Parathyroid adenoma (tissue), 2 donors: ENCODE measurements around the gene STK35.

Source experiments
- H2AFZ ChIP-seq: fragments of 300-600 bp; sonication (generic); one replicate; pipeline ENCODE4 v1.7.0; 2017; ENCODE audit warnings: antibody characterized with exemption, mild to moderate bottlenecking
- H3K27ac ChIP-seq: fragments of 300-600 bp; sonication (generic); one replicate; pipeline ENCODE4 v1.7.0; 2017
- H3K27me3 ChIP-seq: fragments of 300-600 bp; sonication (generic); one replicate; pipeline ENCODE4 v1.7.0; 2017; ENCODE audit warnings: low read length; ENCODE audit not compliant: control insufficient read depth, insufficient read depth
- H3K36me3 ChIP-seq: fragments of 300-600 bp; sonication (generic); one replicate; pipeline ENCODE4 v1.7.0; 2017; ENCODE audit warnings: low read length; ENCODE audit not compliant: control insufficient read depth, insufficient read depth
- H3K4me1 ChIP-seq: fragments of 300-600 bp; sonication (generic); one replicate; pipeline ENCODE4 v1.7.0; 2017; ENCODE audit warnings: control low read depth
- H3K4me2 ChIP-seq: fragments of 300-600 bp; sonication (generic); one replicate; pipeline ENCODE4 v1.7.0; 2017; ENCODE audit warnings: low read length
- H3K4me3 ChIP-seq: fragments of 300-600 bp; sonication (generic); one replicate; pipeline ENCODE4 v1.7.0; 2017; ENCODE audit warnings: low read depth, low read length
- H3K79me2 ChIP-seq: fragments of 300-600 bp; sonication (generic); one replicate; pipeline ENCODE4 v1.7.0; 2017; ENCODE audit warnings: control low read depth
- H3K9ac ChIP-seq: fragments of 300-600 bp; sonication (generic); one replicate; pipeline ENCODE4 v1.7.0; 2017; ENCODE audit warnings: mild to moderate bottlenecking
- H3K9me3 ChIP-seq: fragments of 300-600 bp; sonication (generic); one replicate; pipeline ENCODE4 v1.7.0; 2017; ENCODE audit warnings: low read length; ENCODE audit not compliant: control insufficient read depth
- TF ChIP-seq, protein P1 (sequence below): fragments of 300-600 bp; sonication (generic); IDR thresholded peaks from one replicate; pipeline ENCODE4 v1.7.0; 2017; ENCODE audit warnings: antibody characterized with exemption, mild to moderate bottlenecking
- donor health status: primary hyperparathyroidism.

STK35 gene

DNA sequence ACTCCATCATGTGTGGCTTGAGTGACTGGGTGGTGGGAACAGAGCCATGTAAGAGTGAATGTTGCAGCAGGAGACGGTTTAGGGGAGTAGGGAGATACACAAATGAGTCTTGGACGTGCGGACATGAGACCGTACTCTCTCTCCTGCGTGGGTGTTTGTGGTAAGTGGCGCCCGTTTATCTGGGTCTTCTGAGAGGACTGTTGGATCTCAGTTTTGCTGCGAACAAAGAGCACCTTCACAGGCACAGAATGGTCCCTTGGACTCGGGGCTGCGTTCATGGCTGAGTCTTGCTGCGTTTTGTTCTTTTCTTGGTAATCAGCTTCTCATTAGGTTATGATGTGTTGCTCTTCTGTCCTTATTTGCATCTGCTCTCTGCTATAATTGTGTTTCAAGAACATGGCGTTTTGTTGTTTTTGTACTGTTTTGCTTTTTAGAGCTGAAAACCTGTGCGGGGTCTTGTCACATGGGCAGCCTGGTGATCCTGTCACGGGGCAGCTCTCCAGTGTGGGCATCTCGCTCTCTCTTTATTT lies 28.5 kb downstream of the STK35 start:
- peaks cover 55% of the 10 kb centered on the region for H3K79me2 ChIP-seq
- H2AFZ ChIP-seq: no peak overlapping the region
- H3K27ac ChIP-seq: no peak overlapping the region
- H3K27me3 ChIP-seq: no peaks in the 10 kb centered on the region
- H3K4me3 ChIP-seq: no peak overlapping the region
- H3K9me3 ChIP-seq: no peaks in the 10 kb centered on the region
- no peaks in the 10 kb centered on the region for H3K4me1 ChIP-seq
- H3K36me3 ChIP-seq: no peaks in the 10 kb centered on the region
- H3K4me2 ChIP-seq: no peak overlapping the region
- TF ChIP-seq, protein P1, sequence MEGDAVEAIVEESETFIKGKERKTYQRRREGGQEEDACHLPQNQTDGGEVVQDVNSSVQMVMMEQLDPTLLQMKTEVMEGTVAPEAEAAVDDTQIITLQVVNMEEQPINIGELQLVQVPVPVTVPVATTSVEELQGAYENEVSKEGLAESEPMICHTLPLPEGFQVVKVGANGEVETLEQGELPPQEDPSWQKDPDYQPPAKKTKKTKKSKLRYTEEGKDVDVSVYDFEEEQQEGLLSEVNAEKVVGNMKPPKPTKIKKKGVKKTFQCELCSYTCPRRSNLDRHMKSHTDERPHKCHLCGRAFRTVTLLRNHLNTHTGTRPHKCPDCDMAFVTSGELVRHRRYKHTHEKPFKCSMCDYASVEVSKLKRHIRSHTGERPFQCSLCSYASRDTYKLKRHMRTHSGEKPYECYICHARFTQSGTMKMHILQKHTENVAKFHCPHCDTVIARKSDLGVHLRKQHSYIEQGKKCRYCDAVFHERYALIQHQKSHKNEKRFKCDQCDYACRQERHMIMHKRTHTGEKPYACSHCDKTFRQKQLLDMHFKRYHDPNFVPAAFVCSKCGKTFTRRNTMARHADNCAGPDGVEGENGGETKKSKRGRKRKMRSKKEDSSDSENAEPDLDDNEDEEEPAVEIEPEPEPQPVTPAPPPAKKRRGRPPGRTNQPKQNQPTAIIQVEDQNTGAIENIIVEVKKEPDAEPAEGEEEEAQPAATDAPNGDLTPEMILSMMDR: no peak
- H3K9ac ChIP-seq: no peak overlapping the region

DNA sequence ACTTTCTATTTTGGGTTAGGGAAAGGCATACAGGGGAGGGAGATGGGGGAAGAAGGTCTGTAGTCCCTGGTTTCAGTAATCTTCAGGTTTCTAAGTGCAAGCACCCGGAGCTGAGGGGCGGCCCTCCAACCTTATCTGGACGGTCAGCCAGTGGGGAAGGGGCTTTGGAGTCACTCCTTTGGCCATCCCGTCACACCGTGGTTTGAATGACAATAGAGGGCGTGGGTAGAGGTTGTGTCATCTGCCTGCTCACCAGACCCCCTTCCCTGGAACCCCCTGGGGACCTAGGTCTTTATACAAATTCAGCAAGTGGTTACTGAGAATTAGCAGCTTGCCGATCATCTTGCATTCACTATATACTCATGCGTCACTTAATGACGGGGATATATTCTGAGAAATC lies 29.1 kb downstream of the STK35 start:
- Histone ChIP-seq H3K4me3 (no peak overlapping the region), H2AFZ (no peak overlapping the region), H3K9ac (no peak overlapping the region), H3K4me2 (no peak overlapping the region), H3K79me2 (peaks cover 50% of the 10 kb centered on the region), H3K27me3 (no peaks in the 10 kb centered on the region), H3K4me1 (no peaks in the 10 kb centered on the region), H3K27ac (no peak overlapping the region), H3K36me3 (no peaks in the 10 kb centered on the region), H3K9me3 (no peaks in the 10 kb centered on the region)
- TF ChIP-seq, protein P1: no peak

DNA sequence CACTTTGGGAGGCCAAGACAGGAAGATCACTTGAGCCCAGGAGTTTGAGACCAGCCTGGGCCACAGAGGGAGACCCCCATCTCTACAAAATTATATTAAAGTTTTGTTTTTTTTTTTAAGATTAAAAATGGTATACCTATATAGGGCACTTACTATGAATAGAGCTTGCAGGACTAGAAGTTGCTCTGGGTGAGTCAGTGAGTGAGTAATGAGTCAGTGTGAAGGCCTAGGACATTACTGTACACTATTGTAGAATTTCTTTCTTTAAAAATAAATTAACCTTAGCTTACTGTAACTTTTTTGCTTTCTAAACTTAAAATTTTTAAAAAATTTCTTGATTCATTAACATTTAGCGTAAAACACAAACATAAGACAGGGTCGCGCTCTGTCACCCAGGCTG lies 29.7 kb downstream of the STK35 start:
- Histone ChIP-seq H2AFZ (no peak overlapping the region), H3K9me3 (no peaks in the 10 kb centered on the region), H3K9ac (no peak overlapping the region), H3K4me3 (no peak overlapping the region), H3K79me2 (peaks cover 45% of the 10 kb centered on the region), H3K27me3 (no peaks in the 10 kb centered on the region), H3K36me3 (no peaks in the 10 kb centered on the region), H3K4me1 (no peaks in the 10 kb centered on the region), H3K27ac (no peak overlapping the region), H3K4me2 (no peak overlapping the region)
- TF ChIP-seq, protein P1: no peak

DNA sequence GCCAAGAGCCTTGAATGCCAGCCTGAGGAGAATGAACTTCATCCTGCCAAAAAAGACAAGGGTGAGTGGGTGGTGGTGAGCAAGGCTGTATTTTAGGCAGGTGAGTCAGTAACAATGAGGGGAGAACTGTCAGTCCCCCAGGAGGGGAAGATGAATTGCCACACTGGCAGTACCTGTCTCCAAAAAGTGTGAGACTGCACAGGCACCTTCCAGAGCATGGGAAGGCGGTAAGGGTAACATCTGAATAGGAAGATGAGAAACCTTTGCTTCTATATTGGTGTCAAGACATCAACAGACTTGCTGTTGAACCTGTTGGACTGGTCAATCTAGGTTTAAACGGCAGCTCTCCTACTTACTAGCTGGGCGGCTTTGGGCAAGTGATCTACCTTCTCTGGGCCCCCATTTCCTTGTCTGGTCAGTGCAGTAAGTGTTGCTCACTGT lies 30.9 kb downstream of the STK35 start:
- Histone ChIP-seq H3K36me3 (no peaks in the 10 kb centered on the region), H3K4me2 (no peak overlapping the region), H2AFZ (no peak overlapping the region), H3K27ac (no peak overlapping the region), H3K79me2 (peaks cover 36% of the 10 kb centered on the region), H3K9me3 (no peaks in the 10 kb centered on the region), H3K9ac (no peak overlapping the region), H3K27me3 (no peaks in the 10 kb centered on the region), H3K4me3 (no peak overlapping the region), H3K4me1 (no peaks in the 10 kb centered on the region)
- TF ChIP-seq, protein P1: no peak
